ENCODE data around the gene CFAP69. TPM values are rescaled to one million over a fixed set of nuclear protein-coding genes. Genes with fewer than 3 reads are reported as not detected.

The CFAP69 gene
- total and polyA plus RNA-seq, 2 of the 8 experiments (the other 6 are each of a cell fraction or from before 2014, with no cell fraction given) = 1.00 to 3.8 TPM

- TF ChIP-seq KDM5A (IDR thresholded peaks at IDR 0.05; ENCODE audit: low read length) = peak; percentile 86
- no peak for TF ChIP-seq RNF2 (IDR thresholded peaks at IDR 0.05; ENCODE audit: borderline replicate concordance, low read depth, low read length, missing control alignments, poor library complexity, severe bottlenecking)
- TF ChIP-seq HDAC2 (IDR thresholded peaks at IDR 0.05; ENCODE audit: borderline replicate concordance in 1 of 2, low read depth in 2 of 2, low read length in 2 of 2) = peak; percentile 28 to 90; a peak in 2 of 4 replicates
- TF ChIP-seq TBP (IDR thresholded peaks at IDR 0.05; ENCODE audit: low read depth, low read length) = peak; percentile 85
- no peak for TF ChIP-seq BCL11A (IDR thresholded peaks at IDR 0.05; ENCODE audit: low read depth in 2 of 2, low read length in 2 of 2)
- TF ChIP-seq, protein P1, sequence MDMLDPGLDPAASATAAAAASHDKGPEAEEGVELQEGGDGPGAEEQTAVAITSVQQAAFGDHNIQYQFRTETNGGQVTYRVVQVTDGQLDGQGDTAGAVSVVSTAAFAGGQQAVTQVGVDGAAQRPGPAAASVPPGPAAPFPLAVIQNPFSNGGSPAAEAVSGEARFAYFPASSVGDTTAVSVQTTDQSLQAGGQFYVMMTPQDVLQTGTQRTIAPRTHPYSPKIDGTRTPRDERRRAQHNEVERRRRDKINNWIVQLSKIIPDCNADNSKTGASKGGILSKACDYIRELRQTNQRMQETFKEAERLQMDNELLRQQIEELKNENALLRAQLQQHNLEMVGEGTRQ (IDR thresholded peaks at IDR 0.05; ENCODE audit: low read length) = no peak
- no peak for TF ChIP-seq RXRA (IDR thresholded peaks at IDR 0.05; ENCODE audit: insufficient read depth, low read depth, low read length)
- no peak for TF ChIP-seq CBX8 (IDR thresholded peaks at IDR 0.05; ENCODE audit: borderline replicate concordance, low read depth, low read length)
- TF ChIP-seq, protein P2, sequence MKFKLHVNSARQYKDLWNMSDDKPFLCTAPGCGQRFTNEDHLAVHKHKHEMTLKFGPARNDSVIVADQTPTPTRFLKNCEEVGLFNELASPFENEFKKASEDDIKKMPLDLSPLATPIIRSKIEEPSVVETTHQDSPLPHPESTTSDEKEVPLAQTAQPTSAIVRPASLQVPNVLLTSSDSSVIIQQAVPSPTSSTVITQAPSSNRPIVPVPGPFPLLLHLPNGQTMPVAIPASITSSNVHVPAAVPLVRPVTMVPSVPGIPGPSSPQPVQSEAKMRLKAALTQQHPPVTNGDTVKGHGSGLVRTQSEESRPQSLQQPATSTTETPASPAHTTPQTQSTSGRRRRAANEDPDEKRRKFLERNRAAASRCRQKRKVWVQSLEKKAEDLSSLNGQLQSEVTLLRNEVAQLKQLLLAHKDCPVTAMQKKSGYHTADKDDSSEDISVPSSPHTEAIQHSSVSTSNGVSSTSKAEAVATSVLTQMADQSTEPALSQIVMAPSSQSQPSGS (IDR thresholded peaks at IDR 0.05; ENCODE audit: low read length) = no peak
- TF ChIP-seq CHD2 (IDR thresholded peaks at IDR 0.05; ENCODE audit: low read length) = no peak
- peak; percentile 59 for TF ChIP-seq BACH1 (IDR thresholded peaks at IDR 0.05; ENCODE audit: low read length)
- TF ChIP-seq SP4 (IDR thresholded peaks at IDR 0.05; ENCODE audit: low read length) = 0 out of 2 replicates have a peak, but pooled peaks have one; percentile 52
- no peak for TF ChIP-seq TAF7 (optimal IDR thresholded peaks at IDR 0.05; ENCODE audit: borderline replicate concordance, low read depth, low read length)
- TF ChIP-seq TCF12 (IDR thresholded peaks at IDR 0.05; ENCODE audit: low read depth, low read length) = no peak; the same call in 1 of the 2 replicates
- peak; percentile 99 for TF ChIP-seq CREB1 (IDR thresholded peaks at IDR 0.05)
- TF ChIP-seq RAD21 (IDR thresholded peaks at IDR 0.05 in 1 of 2, conservative IDR thresholded peaks at IDR 0.05 in 1 of 2; ENCODE audit: low read depth in 2 of 2, low read length in 2 of 2) = no peak; a peak in 1 of 4 replicates
- TF ChIP-seq NANOG (IDR thresholded peaks at IDR 0.05; ENCODE audit: insufficient read depth, low read depth, low read length, poor library complexity, severe bottlenecking) = no peak
Observed at GRCh38 chr7:90346336-90347125, 101.6 kb downstream of the CFAP69 start, which contains the start of gene GTPBP10 (continued).
